ENCODE data around the gene KRT20. TPM values are rescaled to one million over a fixed set of nuclear protein-coding genes. Genes with fewer than 3 reads are reported as not detected.
A peak's percentile ranks its signal among the peaks of the same experiment; 100 is the strongest.

Gene KRT20
- polyA plus RNA-seq, 3 donors: not detected

DNA sequence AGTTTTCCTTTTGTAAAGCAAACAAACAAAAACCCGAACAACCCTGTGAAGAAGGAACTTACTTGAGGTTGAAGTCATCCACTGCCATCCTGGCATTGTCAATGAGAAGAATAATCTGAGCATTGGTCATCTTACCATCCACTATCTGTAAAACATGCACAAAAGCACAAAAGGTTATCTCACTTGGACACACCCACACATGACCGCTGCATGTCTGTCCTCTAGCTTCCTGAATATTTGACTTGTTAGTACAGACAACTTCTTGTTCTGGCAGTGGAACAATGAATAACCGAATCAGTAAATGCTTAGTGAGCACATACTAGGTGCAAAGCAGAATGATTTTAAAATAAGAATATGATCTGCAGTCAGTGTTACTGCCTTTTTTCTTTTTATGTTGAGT lies 46.3 kb upstream of the KRT20 start:
- H3K4me1 Mint-ChIP-seq: peaks cover 5% of the 10 kb centered on the region
- H3K27ac Mint-ChIP-seq: peak overlapping the region in 1 of 7 donors; percentile 45
- no peaks in the 10 kb centered on the region for H3K9me3 ChIP-seq (replicated peaks in 1 of 2; ENCODE audit: control insufficient read depth in 1 of 2, insufficient read depth in 1 of 2, low read length in 2 of 2)
- no peaks in the 10 kb centered on the region for H4K20me1 ChIP-seq (ENCODE audit: insufficient read depth, low read length)
- WGBS (ENCODE audit: insufficient coverage): 90% methylated on average over 1 of the region's 3 CpGs
- no peaks in the 10 kb centered on the region for H3K36me3 ChIP-seq (replicated peaks in 1 of 2; ENCODE audit: control insufficient read depth in 1 of 2, insufficient read depth in 2 of 2, low read length in 2 of 2)
- no peak for DNase-seq
- TF ChIP-seq, protein P1, sequence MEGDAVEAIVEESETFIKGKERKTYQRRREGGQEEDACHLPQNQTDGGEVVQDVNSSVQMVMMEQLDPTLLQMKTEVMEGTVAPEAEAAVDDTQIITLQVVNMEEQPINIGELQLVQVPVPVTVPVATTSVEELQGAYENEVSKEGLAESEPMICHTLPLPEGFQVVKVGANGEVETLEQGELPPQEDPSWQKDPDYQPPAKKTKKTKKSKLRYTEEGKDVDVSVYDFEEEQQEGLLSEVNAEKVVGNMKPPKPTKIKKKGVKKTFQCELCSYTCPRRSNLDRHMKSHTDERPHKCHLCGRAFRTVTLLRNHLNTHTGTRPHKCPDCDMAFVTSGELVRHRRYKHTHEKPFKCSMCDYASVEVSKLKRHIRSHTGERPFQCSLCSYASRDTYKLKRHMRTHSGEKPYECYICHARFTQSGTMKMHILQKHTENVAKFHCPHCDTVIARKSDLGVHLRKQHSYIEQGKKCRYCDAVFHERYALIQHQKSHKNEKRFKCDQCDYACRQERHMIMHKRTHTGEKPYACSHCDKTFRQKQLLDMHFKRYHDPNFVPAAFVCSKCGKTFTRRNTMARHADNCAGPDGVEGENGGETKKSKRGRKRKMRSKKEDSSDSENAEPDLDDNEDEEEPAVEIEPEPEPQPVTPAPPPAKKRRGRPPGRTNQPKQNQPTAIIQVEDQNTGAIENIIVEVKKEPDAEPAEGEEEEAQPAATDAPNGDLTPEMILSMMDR (IDR thresholded peaks at IDR 0.05): no peak
- H3K4me3 Mint-ChIP-seq: no peak overlapping the region
- no peak overlapping the region for H3K27ac ChIP-seq (ENCODE audit: low read depth in 1 of 2, low read length in 2 of 2)
- intact Hi-C loops (cut with micrococcal nuclease): no loop called here
- no peak overlapping the region for H2AFZ ChIP-seq (ENCODE audit: insufficient read depth, low read depth, low read length, poor library complexity, severe bottlenecking)
- peaks cover 0 to 4% (median 0%) of the 10 kb centered on the region in 7 donors for H3K9me3 Mint-ChIP-seq
- no peaks in the 10 kb centered on the region for H3K79me2 ChIP-seq (ENCODE audit: insufficient read depth, low read length)
- H3K9ac ChIP-seq (ENCODE audit: insufficient read depth, low read length, poor library complexity, severe bottlenecking): no peak overlapping the region
- H3K27me3 Mint-ChIP-seq (ENCODE audit: low read depth in 3 of 3): peaks cover 11 to 16% (median 14%) of the 10 kb centered on the region in 3 donors
- no peaks in the 10 kb centered on the region for H3K36me3 Mint-ChIP-seq
- H3K27me3 ChIP-seq (ENCODE audit: control insufficient read depth in 2 of 2, insufficient read depth in 2 of 2, low read length in 2 of 2): peaks cover 7 to 12% of the 10 kb centered on the region in 2 donors
- no peak overlapping the region for H3K4me3 ChIP-seq (replicated peaks in 1 of 3; ENCODE audit: low read depth in 2 of 3, low read length in 3 of 3)
- no peak overlapping the region for H3K4me2 ChIP-seq (replicated peaks; ENCODE audit: extremely low read depth, low read length, poor library complexity, severe bottlenecking)
- peaks cover 5 to 6% of the 10 kb centered on the region in 2 donors for H3K4me1 ChIP-seq (ENCODE audit: control insufficient read depth in 1 of 2, insufficient read depth in 2 of 2, low read length in 2 of 2)

DNA sequence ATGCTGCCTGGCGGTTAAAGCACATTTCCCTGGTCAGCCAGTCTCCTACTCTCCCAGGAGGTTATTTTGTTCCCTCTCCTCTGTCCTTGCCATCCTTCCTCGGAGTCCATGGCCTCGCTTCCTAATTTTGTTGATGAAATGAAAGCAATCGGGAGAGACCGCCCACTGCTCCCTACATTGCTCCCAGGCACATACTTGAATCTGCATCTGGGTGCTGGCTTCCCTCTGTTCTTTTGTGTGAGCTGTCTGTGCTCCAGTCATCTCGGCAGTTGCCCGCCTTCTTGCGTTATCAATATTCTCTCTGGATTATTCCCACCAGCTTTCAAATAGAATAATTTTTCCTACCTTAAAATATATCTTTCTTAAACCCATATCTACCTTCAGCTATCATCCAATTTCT lies 41.3 kb upstream of the KRT20 start:
- Mint-ChIP-seq H3K27ac (peak overlapping the region in 1 of 7 donors; percentile 16), H3K4me3 (peak overlapping the region in 1 of 2 donors; percentile 0), H3K36me3 (peaks cover 2 to 4% of the 10 kb centered on the region in 2 donors), H3K4me1 (peaks cover 13% of the 10 kb centered on the region), H3K27me3 (ENCODE audit: low read depth in 3 of 3) (peaks cover 17 to 20% (median 20%) of the 10 kb centered on the region in 3 donors), H3K9me3 (peaks cover 0 to 4% (median 0%) of the 10 kb centered on the region in 7 donors)
- Histone ChIP-seq H2AFZ (ENCODE audit: insufficient read depth, low read depth, low read length, poor library complexity, severe bottlenecking) (no peak overlapping the region), H3K36me3 (replicated peaks in 1 of 2; ENCODE audit: control insufficient read depth in 1 of 2, insufficient read depth in 2 of 2, low read length in 2 of 2) (no peaks in the 10 kb centered on the region), H3K4me2 (replicated peaks; ENCODE audit: extremely low read depth, low read length, poor library complexity, severe bottlenecking) (no peak overlapping the region), H4K20me1 (ENCODE audit: insufficient read depth, low read length) (no peaks in the 10 kb centered on the region), H3K4me1 (ENCODE audit: control insufficient read depth in 1 of 2, insufficient read depth in 2 of 2, low read length in 2 of 2) (peaks cover 11 to 17% of the 10 kb centered on the region in 2 donors), H3K27me3 (ENCODE audit: control insufficient read depth in 2 of 2, insufficient read depth in 2 of 2, low read length in 2 of 2) (peaks cover 8 to 12% of the 10 kb centered on the region in 2 donors), H3K79me2 (ENCODE audit: insufficient read depth, low read length) (no peaks in the 10 kb centered on the region), H3K27ac (ENCODE audit: low read depth in 1 of 2, low read length in 2 of 2) (no peak overlapping the region), H3K4me3 (replicated peaks in 1 of 3; ENCODE audit: low read depth in 2 of 3, low read length in 3 of 3) (no peak overlapping the region), H3K9ac (ENCODE audit: insufficient read depth, low read length, poor library complexity, severe bottlenecking) (no peak overlapping the region), H3K9me3 (replicated peaks in 1 of 2; ENCODE audit: control insufficient read depth in 1 of 2, insufficient read depth in 1 of 2, low read length in 2 of 2) (no peaks in the 10 kb centered on the region)
- intact Hi-C loops (cut with micrococcal nuclease): no loop called here
- DNase-seq: no peak
- WGBS (ENCODE audit: insufficient coverage): 93% methylated on average over 4 of the region's 8 CpGs
- TF ChIP-seq, protein P1 (IDR thresholded peaks at IDR 0.05): no peak
